ENCODE results near the gene PSMA6.

Gene PSMA6

GRCh38 chr14:35338731-35339405 lies 46.7 kb downstream of the PSMA6 start:
- TF ChIP-seq, protein P1, sequence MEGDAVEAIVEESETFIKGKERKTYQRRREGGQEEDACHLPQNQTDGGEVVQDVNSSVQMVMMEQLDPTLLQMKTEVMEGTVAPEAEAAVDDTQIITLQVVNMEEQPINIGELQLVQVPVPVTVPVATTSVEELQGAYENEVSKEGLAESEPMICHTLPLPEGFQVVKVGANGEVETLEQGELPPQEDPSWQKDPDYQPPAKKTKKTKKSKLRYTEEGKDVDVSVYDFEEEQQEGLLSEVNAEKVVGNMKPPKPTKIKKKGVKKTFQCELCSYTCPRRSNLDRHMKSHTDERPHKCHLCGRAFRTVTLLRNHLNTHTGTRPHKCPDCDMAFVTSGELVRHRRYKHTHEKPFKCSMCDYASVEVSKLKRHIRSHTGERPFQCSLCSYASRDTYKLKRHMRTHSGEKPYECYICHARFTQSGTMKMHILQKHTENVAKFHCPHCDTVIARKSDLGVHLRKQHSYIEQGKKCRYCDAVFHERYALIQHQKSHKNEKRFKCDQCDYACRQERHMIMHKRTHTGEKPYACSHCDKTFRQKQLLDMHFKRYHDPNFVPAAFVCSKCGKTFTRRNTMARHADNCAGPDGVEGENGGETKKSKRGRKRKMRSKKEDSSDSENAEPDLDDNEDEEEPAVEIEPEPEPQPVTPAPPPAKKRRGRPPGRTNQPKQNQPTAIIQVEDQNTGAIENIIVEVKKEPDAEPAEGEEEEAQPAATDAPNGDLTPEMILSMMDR (IDR thresholded peaks at IDR 0.05): no peak

- TF ChIP-seq, protein P1 (IDR thresholded peaks at IDR 0.05): no peak
These were observed 47.7 kb downstream of the PSMA6 start for GRCh38 chr14:35339761-35340406.

DNA sequence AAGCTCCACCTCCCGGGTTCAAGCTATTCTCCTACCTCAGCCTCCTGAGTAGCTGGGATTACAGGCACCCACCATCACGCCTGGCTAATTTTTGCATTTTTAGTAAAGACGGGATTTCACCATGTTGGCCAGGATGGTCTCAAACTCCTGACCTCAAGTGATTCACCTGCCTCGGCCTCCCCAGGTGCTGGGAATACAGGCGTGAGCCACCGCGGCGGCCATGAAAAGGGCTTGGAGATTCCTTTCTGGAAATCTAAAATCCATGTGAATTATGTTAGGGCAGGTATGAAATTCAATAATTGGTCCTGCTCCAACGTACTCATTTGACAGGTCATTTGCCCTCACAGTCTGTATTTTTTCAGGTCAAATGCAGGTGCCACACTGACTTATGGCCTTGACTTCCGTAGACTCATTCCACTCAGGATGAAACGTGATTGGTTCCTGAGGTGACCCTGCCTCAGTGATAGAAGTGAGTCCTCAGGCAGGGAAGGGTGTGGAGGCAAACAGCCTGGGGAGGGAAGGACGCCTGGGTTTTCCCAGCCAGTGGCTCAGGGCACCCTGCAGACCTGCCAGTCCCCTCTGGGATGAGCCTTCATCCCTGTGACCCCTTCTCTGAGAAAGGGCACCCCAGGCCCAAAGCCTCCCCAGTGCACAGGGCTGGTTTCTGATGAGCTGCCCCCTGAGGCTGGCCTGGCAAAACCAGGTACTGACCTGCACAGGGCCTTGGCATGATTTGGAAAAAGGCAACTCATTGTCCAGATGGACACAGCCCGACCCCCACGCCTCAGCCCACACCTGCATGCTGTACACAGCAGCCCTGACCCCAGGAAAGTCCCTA lies 48.7 kb downstream of the PSMA6 start:
- TF ChIP-seq, protein P1 (IDR thresholded peaks at IDR 0.05): no peak

DNA sequence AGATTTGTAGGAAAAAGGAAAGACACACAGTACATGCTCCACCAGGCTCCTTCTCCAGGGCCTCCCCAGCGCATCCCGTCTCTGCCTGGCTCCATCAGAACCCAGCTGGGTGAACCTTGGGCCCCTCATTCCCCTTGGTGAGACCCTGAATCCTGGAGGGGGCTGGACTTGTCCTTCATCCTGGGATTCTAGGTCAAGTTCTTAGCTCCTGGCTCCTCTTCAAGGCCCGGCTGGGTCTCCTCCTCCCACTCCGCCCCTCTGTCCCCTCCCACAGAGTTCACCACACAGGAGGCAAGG lies 49.2 kb downstream of the PSMA6 start:
- TF ChIP-seq, protein P1 (IDR thresholded peaks at IDR 0.05): no peak

DNA sequence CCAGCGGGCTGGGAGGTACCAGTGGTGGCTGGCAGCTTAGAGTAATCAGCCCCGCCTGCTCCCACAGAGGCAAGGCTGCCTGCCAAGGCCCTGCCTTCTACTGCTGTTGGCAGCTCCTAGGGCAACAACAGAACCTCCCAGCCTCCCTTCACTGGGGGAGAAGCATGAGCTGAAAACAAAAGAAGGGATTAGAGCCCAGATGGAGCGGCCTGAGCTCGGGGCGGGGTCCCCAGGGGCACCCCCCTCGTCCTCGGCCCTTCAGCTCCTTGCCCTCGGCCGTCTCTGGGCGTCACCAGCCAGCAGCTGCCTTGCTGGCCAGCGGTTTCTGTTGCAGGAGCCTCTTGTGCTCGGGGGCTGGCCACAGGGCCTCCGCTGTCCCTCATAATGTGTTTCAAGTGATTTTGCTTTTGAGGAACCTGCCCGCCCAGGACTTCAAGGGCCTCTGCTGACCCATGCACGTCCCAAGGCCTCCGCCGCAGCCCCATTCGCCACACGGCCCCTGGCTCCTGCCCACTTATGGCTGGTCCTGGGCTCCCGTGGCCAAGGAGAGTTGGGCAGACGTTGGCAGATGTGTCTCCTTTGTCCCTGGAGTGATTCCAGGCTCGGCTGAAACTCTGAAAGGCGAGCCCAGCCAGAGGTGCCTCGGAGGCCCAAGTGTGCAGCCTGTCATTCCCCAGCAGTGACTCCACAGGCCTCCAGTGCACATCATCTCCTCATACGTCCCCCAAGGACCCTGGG lies 49.7 kb downstream of the PSMA6 start:
- TF ChIP-seq, protein P1 (IDR thresholded peaks at IDR 0.05): no peak

DNA sequence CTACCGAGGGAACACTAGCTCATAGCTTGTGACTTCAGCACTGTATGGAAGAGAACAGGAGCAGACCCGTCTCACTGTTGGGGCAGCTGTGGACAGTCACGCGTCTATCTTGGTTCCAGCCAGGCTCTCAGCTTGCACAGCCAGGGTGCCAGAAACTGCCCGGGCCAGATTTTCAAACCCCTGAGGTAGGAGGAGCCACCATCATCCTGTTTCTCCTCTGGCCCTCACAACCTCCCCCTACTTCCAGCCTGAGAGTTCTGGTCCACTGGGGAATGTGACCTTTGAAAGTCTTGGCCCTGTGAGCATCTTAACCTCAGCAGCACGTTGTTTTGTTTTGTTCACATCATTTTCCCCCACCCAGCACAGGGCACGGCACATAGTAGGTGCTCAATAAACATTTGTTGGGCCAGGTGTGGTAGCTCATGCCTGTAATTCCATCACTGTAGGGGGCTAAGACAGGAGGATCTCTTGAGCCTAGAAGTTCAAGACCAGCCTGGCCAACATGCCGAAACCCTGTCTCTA lies 50.4 kb downstream of the PSMA6 start:
- TF ChIP-seq, protein P1 (IDR thresholded peaks at IDR 0.05): no peak

- TF ChIP-seq, protein P1 (IDR thresholded peaks at IDR 0.05): no peak
These were observed 51.5 kb downstream of the PSMA6 start for GRCh38 chr14:35343702-35344101.

Measured in LNCAP (cell line).